HL-60 (cell line): ENCODE data around the gene FCN2.

Experiments used
- CTCF ChIP-seq: IDR thresholded peaks from one replicate; pipeline ENCODE4 v1.5.1; 2011; ENCODE audit warnings: low read length, control low read depth, inconsistent platforms; ENCODE audit not compliant: insufficient read depth
- POLR2AphosphoS5 ChIP-seq: IDR thresholded peaks from 2 replicates; pipeline ENCODE4 v1.6.1; 2012; ENCODE audit warnings: low read depth
- REST ChIP-seq: IDR thresholded peaks from 2 replicates; pipeline ENCODE4 v1.6.1; 2012; ENCODE audit warnings: low read depth; ENCODE audit not compliant: insufficient replicate concordance
- SPI1 ChIP-seq: IDR thresholded peaks from 2 replicates; pipeline ENCODE4 v1.6.1; 2012; ENCODE audit warnings: low read depth, mild to moderate bottlenecking, borderline replicate concordance

GRCh38 chr9:134855900-134856377 is 24.7 kb upstream of the FCN2 start:
- TF ChIP-seq CTCF (no peak), POLR2AphosphoS5 (no peak), REST (no peak), SPI1 (no peak)
